GM21737 (cell line): ENCODE data around the gene UBALD2.
"Not testable (repeated sequence)": the region's sequence is repeated elsewhere in the genome, so short reads cannot be mapped to it uniquely, and the experiment has no call there.

ENCODE experiments used
- ATAC-seq: cut with Tn5 transposase; IDR thresholded peaks from one replicate; pipeline ENCODE4 v1.9.1; 2021; ENCODE audit warnings: mild to moderate bottlenecking, moderate library complexity; ENCODE audit not compliant: unreplicated experiment

UBALD2 gene

DNA sequence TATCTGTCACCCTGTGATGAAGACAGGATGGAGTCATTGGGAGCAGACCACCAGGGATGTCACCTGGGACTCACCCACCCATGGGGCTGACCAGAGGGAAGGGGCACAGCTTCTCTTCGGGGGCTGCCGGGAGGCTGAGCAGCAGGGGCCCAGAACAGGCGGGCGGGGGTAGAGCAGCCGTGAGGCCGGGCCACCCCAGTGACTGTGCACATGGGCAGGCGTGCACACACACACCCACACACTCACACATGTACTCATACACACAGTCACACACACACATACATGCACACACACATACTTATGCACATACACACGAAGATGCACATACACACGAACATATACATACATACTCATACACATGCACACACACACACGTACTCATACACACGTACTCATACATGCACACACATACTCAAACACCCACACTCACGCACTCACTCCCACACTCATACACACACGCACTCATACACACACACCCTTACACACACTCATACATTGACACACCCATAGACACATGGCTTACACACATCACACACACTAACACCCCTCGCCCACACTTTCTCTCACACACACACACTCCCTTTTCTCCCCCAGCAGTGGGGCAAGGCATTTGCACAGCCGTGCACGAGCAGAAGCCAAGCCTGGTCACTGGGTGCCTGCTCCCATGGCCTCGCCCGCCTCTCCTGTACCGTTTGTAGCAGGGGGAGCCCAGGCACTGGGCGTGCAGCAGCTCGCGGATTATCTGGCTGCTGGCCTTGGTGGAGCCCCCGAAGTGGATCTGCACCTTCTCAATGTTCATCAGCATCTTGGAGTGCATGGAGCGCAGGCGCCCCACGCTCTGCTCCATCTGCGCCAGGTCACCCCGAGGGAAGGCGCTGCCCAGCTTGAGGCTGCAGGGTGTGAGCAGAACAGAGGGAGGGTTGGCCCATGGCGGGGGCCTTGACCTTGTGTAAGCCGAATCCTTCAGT lies 12.4 kb downstream of the UBALD2 start:
- ATAC-seq = no peak

DNA sequence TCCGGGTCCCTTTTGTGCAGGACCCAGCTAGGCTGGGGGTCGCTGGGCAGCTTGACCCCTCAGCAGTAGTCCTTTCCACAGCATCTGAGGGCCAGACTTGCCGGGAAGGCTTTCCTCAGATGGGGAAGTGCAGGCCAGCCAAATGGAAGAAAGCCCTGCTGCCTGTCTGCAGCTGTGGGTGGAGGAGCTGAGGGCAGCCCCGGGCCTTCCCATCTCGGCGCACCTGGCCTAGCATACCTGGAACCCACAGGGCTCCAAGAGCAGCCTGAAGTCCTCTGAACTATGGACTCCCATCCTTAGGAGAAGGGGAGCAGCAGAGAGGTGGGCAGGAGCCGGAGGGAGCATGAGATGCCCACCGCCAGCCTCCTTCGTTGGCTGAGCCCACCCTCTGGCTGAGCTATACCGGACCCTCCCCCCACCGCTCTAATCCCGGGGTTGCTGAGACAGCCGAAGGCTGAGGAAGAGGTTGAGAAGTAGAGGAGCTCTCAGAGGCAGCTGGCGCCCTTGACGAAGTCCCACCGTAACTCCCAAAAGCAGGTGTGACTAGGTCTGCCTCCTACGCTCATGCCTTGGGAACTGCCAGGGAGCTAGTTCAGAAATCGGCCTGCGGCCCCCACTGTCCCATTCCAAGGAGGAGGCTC lies 13.2 kb downstream of the UBALD2 start:
- ATAC-seq = no peak

DNA sequence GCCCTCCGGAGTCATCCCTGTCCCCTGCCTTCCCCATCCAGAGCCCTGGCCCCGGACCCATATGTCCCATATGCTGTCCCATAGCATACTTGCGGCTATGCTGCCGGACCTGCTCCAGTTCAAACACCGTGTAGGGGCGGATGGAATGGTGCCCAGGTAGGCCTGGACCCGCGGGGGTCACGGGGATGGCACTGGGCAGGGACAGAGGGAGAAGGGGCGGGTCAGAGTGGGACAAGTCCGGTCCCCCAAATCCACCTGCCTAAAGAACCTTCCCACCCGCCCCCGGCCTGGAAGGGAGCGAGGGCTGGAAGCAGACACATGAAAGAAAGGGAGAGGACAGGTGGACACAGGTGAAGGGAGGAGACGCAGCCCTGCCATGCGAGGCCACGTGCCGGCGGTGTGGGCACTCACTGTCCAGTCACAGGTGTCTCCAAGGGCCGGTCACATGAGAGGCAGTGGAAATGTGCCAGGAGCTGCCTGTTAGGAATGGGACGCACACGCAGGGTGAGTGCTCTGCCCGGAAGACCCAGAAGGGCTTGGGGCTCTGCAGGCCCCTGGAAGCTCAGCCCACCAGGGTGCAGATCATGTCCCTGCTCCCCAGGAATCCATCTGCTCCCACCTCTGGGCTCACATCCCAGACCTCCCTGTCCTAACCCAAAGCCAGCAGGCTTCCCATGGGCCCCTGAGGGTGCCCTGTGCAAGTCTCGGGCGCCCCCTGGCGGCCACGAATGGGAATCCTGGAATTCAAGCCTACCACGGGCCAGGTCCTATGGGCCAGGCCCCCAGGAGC lies 14.0 kb downstream of the UBALD2 start:
- ATAC-seq = no peak

DNA sequence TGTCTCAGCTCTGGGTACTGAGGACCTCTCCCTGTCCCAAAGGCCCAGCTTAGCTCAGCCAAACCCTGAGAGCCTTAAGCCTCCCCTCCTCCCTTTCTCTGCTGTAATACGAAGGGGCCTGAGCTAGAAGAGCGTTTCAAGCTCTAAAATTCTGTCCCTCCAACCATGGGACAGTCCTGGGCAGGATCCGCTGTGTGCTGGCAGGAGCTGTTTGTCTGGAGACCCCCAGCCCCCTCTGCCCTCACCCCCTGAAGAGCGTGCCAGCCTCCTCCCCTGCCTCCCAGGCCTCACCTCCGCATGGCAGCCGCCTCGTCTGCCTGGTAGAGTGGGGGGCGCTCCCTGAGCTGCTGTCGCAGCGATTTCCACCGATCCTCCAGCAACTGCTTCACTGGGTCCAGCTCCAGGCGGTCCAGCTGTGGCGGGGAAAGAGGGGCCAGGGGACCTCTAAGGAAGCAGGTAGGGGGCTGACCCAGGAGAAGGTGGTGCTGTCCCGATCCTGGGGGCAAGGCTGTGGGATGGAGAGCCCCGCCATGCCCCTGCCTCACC lies 14.7 kb downstream of the UBALD2 start:
- no peak for ATAC-seq

DNA sequence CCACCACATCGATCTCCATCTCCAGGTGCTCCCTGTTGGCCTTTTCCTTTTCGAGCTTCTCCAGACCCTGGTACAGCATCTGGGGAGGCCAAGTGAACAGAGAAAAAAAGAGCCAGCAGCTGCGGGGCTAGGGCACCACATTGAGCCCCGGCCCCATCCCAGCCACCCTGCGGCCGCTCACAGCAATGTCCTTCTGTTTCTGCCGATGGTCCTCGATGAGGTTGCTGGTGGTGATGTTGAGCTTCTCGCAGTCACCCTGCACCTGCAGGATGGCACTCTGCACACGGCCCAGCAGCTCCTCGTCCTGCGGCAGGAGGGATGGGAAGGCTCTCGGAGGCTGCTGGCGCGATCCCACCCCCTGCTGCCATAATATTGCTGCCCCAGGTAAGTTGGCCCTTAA lies 15.5 kb downstream of the UBALD2 start:
- no peak for ATAC-seq

DNA sequence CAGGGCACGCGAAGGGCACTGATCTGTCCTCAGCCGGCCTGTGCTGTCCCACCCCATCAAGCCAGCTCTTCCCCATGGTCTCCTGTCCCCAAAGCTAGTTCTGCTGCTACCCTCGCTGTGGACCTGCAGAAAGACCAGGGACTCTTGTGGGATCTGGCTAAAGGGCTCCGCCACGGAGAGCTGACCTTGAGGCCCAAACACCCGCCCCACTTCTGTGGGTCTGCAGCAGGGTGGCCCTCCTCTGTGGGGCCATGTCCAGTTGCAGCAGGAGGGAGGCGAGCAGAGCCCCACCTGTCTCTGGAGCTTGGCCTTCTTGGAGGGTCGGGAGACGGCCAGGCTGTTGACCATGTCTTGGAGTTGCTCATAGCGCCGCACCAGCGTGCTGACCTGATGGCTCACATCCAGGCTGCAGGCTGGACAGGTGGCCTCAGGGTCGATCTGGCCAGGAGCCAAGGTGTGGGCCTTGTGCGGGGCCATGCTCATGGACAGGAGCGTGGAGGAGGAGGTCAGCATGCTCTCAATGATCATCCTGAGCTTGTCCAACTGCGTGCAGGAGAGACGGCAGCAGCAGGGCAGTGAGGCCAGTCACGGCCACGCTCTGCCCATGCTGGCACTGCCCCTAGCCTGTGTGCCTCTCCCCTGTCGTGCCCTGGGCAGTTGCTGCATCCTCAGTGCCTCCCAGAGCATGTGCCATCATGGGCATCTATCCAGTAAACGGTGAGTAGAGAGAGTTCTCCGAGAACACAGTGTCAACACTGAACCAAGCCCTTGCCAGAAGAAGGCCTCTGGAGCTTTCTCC lies 16.6 kb downstream of the UBALD2 start:
- no peak for ATAC-seq

DNA sequence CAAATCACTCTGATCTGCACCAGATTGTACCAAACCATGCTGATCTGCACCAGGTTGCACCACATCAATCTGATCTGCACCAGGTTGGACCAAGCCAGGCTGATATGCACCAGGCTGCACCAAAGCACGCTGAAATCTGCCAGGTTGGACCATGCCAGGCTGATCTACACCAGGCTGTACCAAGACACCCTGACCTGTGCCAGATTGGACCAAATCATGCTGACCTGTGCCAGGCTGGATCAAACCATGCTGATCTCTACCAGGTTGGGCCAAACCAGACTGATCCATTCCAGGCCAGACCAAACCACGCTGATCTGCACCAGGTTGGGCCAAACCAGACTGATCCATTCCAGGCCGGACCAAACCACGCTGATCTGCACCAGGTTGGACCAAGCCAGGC lies 27.4 kb downstream of the UBALD2 start:
- no peak for ATAC-seq

DNA sequence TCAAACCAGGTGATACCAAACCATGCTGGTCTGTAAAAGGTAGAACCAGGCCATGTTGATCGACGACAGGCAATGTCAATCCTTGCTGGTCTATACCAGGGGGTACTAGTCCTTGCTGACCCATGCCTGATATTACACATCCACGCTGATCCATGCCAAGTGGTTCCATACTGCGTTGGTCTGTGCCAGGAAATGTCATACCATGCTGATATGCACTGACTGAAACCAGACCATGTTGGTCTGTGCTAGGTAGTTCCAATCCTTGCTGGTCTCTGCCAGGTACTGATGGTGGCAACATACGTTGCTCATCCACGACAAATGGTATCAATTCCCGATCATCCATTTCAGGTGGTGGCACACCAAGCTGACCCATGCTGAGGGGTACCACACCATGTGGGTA lies 28.0 kb downstream of the UBALD2 start:
- ATAC-seq = no peak

DNA sequence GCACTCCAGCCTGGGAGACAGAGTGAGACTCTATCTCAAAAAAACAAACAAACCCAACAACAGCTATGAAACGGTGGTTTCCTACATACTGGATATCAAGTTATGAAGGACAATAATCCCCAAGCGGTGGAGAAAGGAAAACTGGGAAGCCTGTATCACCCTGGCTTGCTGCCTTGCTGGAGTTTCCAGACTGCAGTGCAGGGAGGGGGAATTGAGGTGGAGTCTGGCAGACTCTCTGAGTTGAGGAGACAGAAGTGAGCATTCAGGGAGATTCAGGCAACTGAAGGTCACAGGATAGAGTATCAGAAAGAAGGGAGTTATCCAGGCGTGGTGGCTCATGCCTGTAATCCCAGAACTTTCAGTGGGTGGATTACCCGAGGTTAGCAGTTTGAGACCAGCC lies 31.0 kb downstream of the UBALD2 start:
- ATAC-seq = no peak

DNA sequence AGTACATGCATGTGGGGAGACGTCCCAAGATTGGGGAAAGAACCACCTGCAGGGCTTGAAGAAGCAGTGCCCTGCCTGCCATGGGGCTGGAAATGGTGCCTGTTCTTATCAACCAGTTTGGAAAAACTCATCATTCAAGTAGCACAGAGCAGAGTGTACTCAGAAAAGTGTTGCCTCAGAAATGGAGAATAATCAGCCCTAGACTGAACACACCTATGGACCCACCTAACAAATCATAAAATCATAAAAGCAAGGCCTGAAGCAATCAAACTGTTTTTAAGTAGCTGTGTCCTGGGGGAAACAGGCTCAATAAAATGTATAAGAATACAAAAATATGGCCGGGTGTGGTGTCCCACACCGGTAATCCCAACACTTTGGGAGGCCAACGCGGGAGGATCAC lies 31.7 kb downstream of the UBALD2 start:
- ATAC-seq = no peak

DNA sequence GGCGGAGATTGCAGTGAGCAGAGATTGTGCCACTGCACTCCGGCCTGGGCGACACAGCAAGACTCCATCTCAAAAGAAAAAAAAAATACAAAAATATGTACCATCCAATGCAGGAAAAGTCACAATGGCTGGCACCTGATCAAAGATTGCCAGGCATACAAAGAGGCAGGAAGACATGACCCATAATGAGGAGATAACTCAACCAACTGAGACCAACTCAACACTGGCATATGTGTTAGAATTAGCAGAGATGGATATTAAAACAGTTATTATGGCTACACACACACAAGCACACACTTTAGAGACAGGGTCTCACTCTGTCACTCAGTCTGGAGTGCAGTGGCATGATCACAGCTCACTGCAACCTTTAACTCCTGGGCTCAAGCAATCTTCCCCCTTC lies 32.3 kb downstream of the UBALD2 start:
- no peak for ATAC-seq

DNA sequence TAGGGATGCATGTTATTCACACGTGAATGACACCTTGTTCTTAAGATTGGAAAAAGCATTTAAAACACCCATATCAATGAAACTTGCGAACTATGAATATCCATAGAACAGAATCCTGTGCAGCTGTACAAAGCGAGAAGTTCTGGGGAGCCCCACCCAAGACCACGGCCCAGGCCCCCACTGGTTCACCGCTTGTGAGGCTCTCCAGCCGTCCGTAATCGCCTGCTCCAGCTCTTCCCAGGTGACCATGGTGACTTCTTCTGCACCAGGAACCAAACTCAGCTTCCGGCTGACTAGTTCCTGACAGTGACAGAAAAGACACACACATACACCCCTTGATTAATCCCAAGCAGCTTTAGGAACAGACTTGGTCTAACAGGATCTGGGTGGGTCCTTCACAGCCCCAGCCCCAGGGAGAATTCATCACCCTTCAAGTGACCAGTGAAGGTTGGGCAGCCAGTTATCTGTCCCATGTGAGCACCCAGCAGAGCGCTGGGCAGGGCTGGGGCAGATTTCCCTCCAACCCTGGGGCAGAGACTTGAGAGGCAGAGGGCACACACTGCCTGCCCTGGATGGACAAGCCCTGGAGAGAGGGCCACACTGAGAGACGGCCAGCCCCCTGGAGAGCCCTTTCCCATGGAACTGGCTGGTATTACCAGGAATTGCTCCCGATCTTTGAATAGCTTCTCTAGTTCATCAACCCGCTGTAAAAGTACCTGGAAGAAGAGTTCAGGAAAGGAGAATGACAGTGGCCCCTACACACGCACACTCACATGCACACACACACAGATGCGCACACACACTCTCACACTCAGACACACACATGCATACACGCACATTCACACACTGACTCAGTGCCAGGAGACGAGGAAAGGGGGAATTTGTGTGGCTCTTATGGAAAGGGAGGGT lies 39.3 kb downstream of the UBALD2 start:
- no peak for ATAC-seq

DNA sequence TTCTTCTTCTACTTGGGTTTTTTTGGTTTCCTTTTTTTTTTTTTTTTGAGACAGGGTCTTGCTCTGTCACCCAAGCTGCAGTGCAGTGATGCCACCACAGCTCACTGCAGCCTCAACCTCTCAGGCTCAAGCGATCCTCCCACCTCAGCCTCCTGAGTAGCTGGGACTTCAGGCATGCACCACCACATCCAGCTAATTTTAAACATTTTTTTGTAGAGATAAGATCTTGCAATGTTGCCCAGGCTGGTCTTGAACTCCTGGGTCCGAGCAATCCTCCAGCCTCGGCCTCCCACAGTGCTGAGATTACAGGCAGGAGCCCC lies 39.9 kb downstream of the UBALD2 start:
- not testable (repeated sequence) for ATAC-seq

DNA sequence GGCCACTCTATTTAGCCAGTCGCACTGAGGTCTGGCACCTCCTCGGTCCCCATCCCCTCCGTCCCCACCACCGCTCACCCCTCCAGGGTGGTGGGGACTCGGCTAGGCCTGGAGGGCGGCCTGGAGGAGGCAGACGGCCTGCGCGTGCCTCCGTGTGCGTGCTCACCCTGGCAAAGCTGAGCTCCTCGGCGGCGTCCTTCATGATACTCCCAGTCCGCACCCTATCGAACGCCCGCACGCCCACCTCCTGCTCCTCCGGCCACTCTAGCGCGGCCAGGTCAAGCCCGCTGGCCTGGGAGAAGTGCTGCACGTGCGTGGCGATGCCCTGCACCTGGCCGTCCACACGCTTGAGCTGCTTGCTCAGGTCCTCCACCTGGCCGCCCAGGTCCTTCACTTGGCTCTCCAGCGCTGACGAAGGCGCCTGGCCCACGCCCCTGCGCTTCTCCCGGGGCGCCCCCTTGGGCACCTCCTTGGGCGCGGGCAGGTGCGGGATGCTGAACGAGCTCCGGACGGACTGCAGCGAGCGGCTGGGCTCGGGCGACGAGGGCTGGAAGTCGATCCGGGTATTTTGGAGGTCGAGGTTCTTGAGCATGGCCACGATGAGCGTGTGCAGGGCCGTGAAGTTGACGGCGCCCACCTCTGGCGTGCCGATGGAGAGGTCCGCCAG lies 42.3 kb downstream of the UBALD2 start:
- no peak for ATAC-seq

DNA sequence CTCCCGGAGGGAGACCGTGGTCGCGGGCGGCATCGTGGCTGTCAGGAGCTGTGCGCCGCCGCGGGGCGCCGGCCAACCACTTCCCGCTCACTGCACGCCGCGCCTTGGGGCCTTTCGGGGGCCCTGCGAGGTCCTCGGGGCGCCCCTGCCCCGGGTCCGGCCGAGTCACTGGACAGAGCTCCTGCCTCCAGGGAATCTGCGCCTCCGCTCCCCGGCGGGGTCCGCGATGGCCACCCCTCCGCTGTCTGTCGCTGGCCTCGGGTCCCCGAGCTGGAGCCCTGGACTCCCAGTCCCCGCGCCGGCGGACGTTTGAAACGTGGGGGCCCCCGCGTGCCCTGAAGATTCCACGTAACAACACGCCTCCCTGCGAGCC lies 42.8 kb downstream of the UBALD2 start, which contains the start of gene QRICH2:
Gene QRICH2, minus strand, starts transcription at position 311 of the 373 bp plus-strand sequence. Its CDS starts 278 bp downstream, at position 33.
- no peak for ATAC-seq

DNA sequence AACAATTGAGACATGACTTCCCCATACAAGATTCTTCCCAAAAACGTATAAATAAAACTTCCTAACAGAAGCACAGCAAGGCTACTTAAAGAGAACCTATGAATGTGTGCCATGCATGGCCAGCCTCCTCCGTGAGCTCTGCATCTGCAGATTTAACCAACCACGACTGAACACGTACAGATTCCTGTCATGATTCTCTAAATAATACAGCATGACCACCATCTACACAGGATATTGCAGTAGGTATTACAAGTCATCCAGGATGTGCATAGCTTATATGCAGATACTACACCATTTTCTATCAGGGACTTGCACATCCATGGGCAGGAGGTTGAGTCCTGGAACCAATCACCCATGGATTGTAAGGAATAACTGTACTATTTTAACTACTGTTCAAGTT lies 44.3 kb downstream of the UBALD2 start:
- no peak for ATAC-seq

DNA sequence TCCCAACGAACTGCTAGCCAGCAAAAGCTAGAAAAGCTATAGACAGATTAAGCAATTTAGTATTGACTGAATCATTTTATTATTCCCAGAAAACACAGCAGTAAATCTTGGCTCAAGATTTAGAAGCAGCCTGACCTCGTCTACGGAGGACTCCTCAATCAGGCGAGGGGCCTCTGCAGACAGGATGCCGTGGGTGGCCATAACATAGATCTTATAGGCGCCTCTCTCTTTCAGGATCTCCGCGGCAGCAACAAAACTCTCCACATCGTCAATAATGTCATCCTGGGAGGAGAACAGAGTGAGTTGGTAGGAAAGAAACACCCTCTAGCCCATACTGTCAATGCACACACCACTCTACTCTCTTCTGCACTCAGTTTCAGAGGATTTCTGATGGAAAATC lies 47.6 kb downstream of the UBALD2 start:
- no peak for ATAC-seq

DNA sequence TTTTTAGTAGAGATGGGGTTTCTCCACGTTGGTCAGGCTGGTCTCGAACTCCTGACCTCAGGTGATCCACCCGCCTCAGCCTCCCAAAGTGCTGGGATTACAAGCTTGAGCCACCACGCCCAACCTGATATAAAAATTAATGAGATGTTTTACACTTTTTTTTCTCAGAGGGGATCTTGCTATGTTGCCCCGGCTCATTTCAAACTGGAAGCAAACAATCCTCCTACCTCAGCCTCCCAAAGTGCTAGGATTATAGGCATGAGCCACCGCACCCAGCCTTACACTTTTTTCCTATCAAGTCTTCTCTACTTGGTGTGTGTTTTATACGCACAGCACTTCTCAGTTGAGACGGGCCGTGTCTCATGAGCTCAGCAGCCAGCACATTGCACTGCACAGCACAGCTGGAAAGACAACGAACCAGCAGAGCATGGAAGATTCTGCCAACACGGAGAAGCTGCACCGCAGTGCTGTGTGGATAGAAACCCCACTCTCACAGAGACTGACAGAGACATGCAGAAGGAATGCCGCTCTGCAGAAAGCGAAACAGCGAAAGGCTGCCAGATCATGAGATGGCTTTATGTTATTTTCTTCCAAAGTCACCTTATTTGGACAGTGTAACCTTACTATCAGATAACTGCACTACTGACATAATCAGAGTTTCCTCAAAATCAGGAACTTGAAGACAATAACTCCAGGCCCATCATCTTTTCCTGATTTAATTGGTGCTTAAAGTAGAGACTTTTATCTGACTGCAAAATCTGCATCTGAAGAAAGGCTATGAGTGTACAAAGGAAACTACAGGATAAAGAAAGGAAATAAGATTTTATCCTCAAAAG lies 49.5 kb downstream of the UBALD2 start:
- no peak for ATAC-seq
